ENCODE measurements around the gene SMTN.

The SMTN gene

DNA sequence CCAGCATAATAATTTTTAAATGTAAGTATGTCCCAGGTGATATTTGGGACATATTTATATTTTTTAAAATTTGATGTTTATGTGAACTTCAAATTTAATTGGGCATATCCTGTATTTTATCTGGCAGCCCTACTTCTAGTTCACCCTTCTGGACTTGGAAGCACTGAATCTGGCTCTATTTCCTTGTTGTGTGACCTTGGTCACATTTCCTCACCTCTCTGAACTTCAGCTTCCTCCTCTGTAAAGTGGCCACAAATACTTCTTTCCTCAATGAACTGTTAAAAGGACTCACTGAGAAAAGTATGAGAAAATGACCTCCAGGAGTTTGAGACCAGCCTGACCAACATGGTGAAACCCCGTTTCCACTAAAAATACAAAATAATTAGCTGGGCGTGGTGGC lies 70.8 kb downstream of the SMTN start:
- no CpG with 5 or more reads among the region's 2 CpGs for WGBS (ENCODE audit: insufficient coverage, insufficient read length)

DNA sequence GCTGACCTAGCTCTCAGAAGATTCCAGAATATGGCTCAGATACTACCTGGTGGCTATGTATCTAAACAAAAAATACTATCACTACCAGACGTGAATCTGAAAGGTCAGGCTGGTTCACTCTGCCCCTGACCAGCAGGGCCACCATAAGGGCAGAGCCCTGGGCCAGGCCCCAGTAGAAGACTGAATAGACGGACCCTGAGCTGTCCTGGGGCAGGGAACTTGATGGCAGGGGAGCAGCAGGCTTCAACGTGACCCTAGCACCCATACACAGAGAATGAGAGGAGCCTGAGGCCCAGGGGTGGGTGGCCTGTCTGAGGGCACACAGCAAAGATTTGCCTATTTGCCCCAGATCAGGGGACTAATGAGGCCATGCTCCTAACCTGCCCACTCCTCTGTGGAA lies 72.2 kb downstream of the SMTN start:
- H3K27ac ChIP-seq (ENCODE audit: low read length), result no peak overlapping the region
- H3K36me3 ChIP-seq (ENCODE audit: control insufficient read depth, insufficient read depth, low read length), result no peaks in the 10 kb centered on the region
- no peaks in the 10 kb centered on the region for H3K27me3 ChIP-seq (ENCODE audit: control insufficient read depth, insufficient read depth, low read length)
- no CpG with 5 or more reads among the region's 3 CpGs for WGBS (ENCODE audit: insufficient coverage, insufficient read length)
- no peak overlapping the region for H3K4me3 ChIP-seq (ENCODE audit: low read length)
- H3K9me3 ChIP-seq (ENCODE audit: control insufficient read depth, insufficient read depth, low read length), result no peaks in the 10 kb centered on the region
- no peak for DNase-seq (ENCODE audit: low read depth, low spot score)
- H3K4me1 ChIP-seq (ENCODE audit: control insufficient read depth, insufficient read depth, low read length), result no peaks in the 10 kb centered on the region

More for the DNA sequence above, 70.8 kb downstream of the SMTN start:
- Histone ChIP-seq H3K27me3 (ENCODE audit: control insufficient read depth, insufficient read depth, low read length) (no peaks in the 10 kb centered on the region), H3K9me3 (ENCODE audit: control insufficient read depth, insufficient read depth, low read length) (no peaks in the 10 kb centered on the region), H3K4me3 (ENCODE audit: low read length) (no peak overlapping the region), H3K36me3 (ENCODE audit: control insufficient read depth, insufficient read depth, low read length) (no peaks in the 10 kb centered on the region), H3K27ac (ENCODE audit: low read length) (no peak overlapping the region), H3K4me1 (ENCODE audit: control insufficient read depth, insufficient read depth, low read length) (no peaks in the 10 kb centered on the region)
- no peak for DNase-seq (ENCODE audit: low read depth, low spot score)
